Measurements from ENCODE around the gene PRKCE.
A peak's percentile ranks its signal among the peaks of the same experiment; 100 is the strongest.

Gene PRKCE

DNA sequence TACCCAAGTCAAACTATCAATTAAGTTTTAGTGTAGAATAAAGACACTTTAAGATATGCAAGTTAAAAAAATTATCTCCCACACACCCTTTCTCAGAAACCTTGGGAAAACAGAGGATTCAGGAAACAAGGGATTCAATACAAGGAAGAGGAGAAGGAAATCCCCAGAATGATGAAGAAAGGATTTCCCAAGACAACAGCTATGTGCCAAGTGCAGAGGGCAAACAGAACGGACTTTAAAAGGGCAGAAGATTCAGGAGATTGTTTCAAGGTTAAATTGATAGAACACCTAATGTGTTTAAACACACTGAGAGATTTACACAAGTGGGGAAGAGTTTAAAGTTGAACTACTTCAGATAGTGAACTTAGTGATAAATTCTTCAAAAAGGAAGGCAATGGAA is 574.3 kb downstream of the PRKCE start:
- no peak overlapping the region for H2BK5ac ChIP-seq (ENCODE audit: low read depth, low read length, poor library complexity, severe bottlenecking)
- peak overlapping the region in 1 of 2 experiments; percentile 67 for H3K4ac ChIP-seq (ENCODE audit: low read depth in 1 of 2, low read length in 2 of 2)
- H3K23ac ChIP-seq (ENCODE audit: low read length in 2 of 2) = no peak overlapping the region
- H3K36me3 ChIP-seq (ENCODE audit: control insufficient read depth in 1 of 2, insufficient read depth in 2 of 2, low read depth in 1 of 2, low read length in 2 of 2) = no peaks in the 10 kb centered on the region
- no peak overlapping the region for H2AFZ ChIP-seq (ENCODE audit: low read depth, low read length)
- H3K14ac ChIP-seq (ENCODE audit: low read length in 2 of 2) = no peak overlapping the region
- 90% methylated on average over 1 of the region's 1 CpG for WGBS
- H2BK15ac ChIP-seq (ENCODE audit: low read depth, poor library complexity, severe bottlenecking) = no peak overlapping the region
- H2BK12ac ChIP-seq (ENCODE audit: low read length in 2 of 2) = no peak overlapping the region
- peak overlapping the region; percentile 41 for H3K27ac ChIP-seq (ENCODE audit: low read length, poor library complexity, severe bottlenecking)
- H3K9me3 ChIP-seq (ENCODE audit: control insufficient read depth, low read length) = no peaks in the 10 kb centered on the region
- no peak overlapping the region for H3K18ac ChIP-seq (ENCODE audit: low read depth in 1 of 2, low read length in 2 of 2)
- no peak overlapping the region for H3K9ac ChIP-seq (ENCODE audit: low read length)
- no peak overlapping the region for H2AK5ac ChIP-seq (ENCODE audit: low read length, severe bottlenecking)
- no peak overlapping the region for H3K4me3 ChIP-seq (ENCODE audit: insufficient read depth in 1 of 2, low read depth in 1 of 2, low read length in 2 of 2)
- H2BK120ac ChIP-seq (ENCODE audit: low read depth, low read length) = no peak overlapping the region
- peaks cover 17% of the 10 kb centered on the region for H3K4me1 ChIP-seq (ENCODE audit: control insufficient read depth, insufficient read depth, low read depth, low read length)
- H3K4me2 ChIP-seq (ENCODE audit: low read length, poor library complexity, severe bottlenecking) = no peak overlapping the region
- no peak overlapping the region for H4K91ac ChIP-seq (ENCODE audit: low read length)
- H4K8ac ChIP-seq (ENCODE audit: low read length) = no peak overlapping the region
- H3K27me3 ChIP-seq (ENCODE audit: control insufficient read depth in 1 of 2, insufficient read depth in 1 of 2, low read length in 2 of 2) = no peaks in the 10 kb centered on the region
- peak; percentile 37 for DNase-seq
- H3K79me1 ChIP-seq (replicated peaks; ENCODE audit: low read length, poor library complexity, severe bottlenecking) = no peaks in the 10 kb centered on the region

DNA sequence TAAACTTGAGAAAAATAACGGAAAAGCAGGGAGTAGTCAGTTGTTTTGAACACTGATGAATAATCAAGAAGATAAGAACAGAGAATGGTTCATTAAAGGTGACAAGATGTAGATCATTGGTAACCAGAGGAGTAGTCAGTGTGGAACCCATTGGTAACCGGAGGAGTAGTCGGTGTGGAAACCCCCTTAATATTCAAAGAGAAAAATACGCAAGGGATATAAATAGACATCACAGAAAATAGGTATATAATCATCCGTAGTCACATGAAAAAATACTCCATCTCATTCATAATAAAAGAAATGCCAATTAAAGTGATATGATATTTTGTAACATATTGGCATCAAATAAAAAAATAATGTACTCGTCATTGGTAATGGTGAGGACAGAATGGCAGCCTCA is 575.1 kb downstream of the PRKCE start:
- H3K27me3 ChIP-seq (ENCODE audit: control insufficient read depth in 1 of 2, insufficient read depth in 1 of 2, low read length in 2 of 2) = no peaks in the 10 kb centered on the region
- no peak overlapping the region for H3K9ac ChIP-seq (ENCODE audit: low read length)
- no peak overlapping the region for H2AFZ ChIP-seq (ENCODE audit: low read depth, low read length)
- H3K4me1 ChIP-seq (ENCODE audit: control insufficient read depth, insufficient read depth, low read depth, low read length) = peaks cover 21% of the 10 kb centered on the region
- no peaks in the 10 kb centered on the region for H3K79me1 ChIP-seq (replicated peaks; ENCODE audit: low read length, poor library complexity, severe bottlenecking)
- H2BK12ac ChIP-seq (ENCODE audit: low read length in 2 of 2) = no peak overlapping the region
- H3K4me3 ChIP-seq (ENCODE audit: insufficient read depth in 1 of 2, low read depth in 1 of 2, low read length in 2 of 2) = no peak overlapping the region
- no peak overlapping the region for H3K4ac ChIP-seq (ENCODE audit: low read depth in 1 of 2, low read length in 2 of 2)
- no peak overlapping the region for H3K18ac ChIP-seq (ENCODE audit: low read depth in 1 of 2, low read length in 2 of 2)
- no peaks in the 10 kb centered on the region for H3K9me3 ChIP-seq (ENCODE audit: control insufficient read depth, low read length)
- no peak overlapping the region for H2AK5ac ChIP-seq (ENCODE audit: low read length, severe bottlenecking)
- H4K91ac ChIP-seq (ENCODE audit: low read length) = no peak overlapping the region
- DNase-seq = no peak
- H2BK5ac ChIP-seq (ENCODE audit: low read depth, low read length, poor library complexity, severe bottlenecking) = no peak overlapping the region
- no peak overlapping the region for H4K8ac ChIP-seq (ENCODE audit: low read length)
- no peaks in the 10 kb centered on the region for H3K36me3 ChIP-seq (ENCODE audit: control insufficient read depth in 1 of 2, insufficient read depth in 2 of 2, low read depth in 1 of 2, low read length in 2 of 2)
- H2BK15ac ChIP-seq (ENCODE audit: low read depth, poor library complexity, severe bottlenecking) = no peak overlapping the region
- no peak overlapping the region for H2BK120ac ChIP-seq (ENCODE audit: low read depth, low read length)
- WGBS = 95% methylated on average over 2 of the region's 6 CpGs
- no peak overlapping the region for H3K23ac ChIP-seq (ENCODE audit: low read length in 2 of 2)
- H3K27ac ChIP-seq (ENCODE audit: low read length, poor library complexity, severe bottlenecking) = no peak overlapping the region
- H3K4me2 ChIP-seq (ENCODE audit: low read length, poor library complexity, severe bottlenecking) = no peak overlapping the region
- no peak overlapping the region for H3K14ac ChIP-seq (ENCODE audit: low read length in 2 of 2)

DNA sequence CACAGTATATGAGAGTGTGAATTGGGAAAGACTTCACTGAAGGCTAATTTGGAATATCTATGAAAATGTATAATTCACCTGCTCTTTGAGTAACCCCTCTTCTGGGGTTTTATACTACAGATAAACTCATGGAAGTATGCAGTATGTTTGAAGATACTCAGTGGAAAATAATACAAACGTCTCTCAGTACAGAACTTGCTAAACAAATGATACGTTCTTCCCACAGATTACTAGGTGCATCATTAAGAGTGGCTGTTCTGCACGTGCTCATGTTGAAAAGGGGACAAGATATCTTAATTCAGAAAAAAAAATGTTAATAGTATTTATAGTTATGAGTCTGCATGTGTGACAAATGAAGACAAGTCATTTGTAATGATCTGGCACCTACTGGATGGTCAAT is 575.5 kb downstream of the PRKCE start:
- Histone ChIP-seq H4K8ac (ENCODE audit: low read length) (no peak overlapping the region), H3K9ac (ENCODE audit: low read length) (no peak overlapping the region), H2AK5ac (ENCODE audit: low read length, severe bottlenecking) (no peak overlapping the region), H3K36me3 (ENCODE audit: control insufficient read depth in 1 of 2, insufficient read depth in 2 of 2, low read depth in 1 of 2, low read length in 2 of 2) (no peaks in the 10 kb centered on the region), H3K18ac (ENCODE audit: low read depth in 1 of 2, low read length in 2 of 2) (no peak overlapping the region), H4K91ac (ENCODE audit: low read length) (no peak overlapping the region), H3K4me1 (ENCODE audit: control insufficient read depth, insufficient read depth, low read depth, low read length) (peaks cover 21% of the 10 kb centered on the region), H3K79me1 (replicated peaks; ENCODE audit: low read length, poor library complexity, severe bottlenecking) (no peaks in the 10 kb centered on the region), H3K9me3 (ENCODE audit: control insufficient read depth, low read length) (no peaks in the 10 kb centered on the region), H2BK12ac (ENCODE audit: low read length in 2 of 2) (no peak overlapping the region), H3K4me3 (ENCODE audit: insufficient read depth in 1 of 2, low read depth in 1 of 2, low read length in 2 of 2) (no peak overlapping the region), H2BK120ac (ENCODE audit: low read depth, low read length) (no peak overlapping the region), H3K14ac (ENCODE audit: low read length in 2 of 2) (no peak overlapping the region), H2AFZ (ENCODE audit: low read depth, low read length) (no peak overlapping the region), H2BK5ac (ENCODE audit: low read depth, low read length, poor library complexity, severe bottlenecking) (no peak overlapping the region), H3K4ac (ENCODE audit: low read depth in 1 of 2, low read length in 2 of 2) (no peak overlapping the region), H2BK15ac (ENCODE audit: low read depth, poor library complexity, severe bottlenecking) (no peak overlapping the region), H3K27ac (ENCODE audit: low read length, poor library complexity, severe bottlenecking) (no peak overlapping the region), H3K27me3 (ENCODE audit: control insufficient read depth in 1 of 2, insufficient read depth in 1 of 2, low read length in 2 of 2) (no peaks in the 10 kb centered on the region), H3K4me2 (ENCODE audit: low read length, poor library complexity, severe bottlenecking) (no peak overlapping the region), H3K23ac (ENCODE audit: low read length in 2 of 2) (no peak overlapping the region)
- DNase-seq = no peak
- WGBS = 80% methylated on average over 2 of the region's 3 CpGs

DNA sequence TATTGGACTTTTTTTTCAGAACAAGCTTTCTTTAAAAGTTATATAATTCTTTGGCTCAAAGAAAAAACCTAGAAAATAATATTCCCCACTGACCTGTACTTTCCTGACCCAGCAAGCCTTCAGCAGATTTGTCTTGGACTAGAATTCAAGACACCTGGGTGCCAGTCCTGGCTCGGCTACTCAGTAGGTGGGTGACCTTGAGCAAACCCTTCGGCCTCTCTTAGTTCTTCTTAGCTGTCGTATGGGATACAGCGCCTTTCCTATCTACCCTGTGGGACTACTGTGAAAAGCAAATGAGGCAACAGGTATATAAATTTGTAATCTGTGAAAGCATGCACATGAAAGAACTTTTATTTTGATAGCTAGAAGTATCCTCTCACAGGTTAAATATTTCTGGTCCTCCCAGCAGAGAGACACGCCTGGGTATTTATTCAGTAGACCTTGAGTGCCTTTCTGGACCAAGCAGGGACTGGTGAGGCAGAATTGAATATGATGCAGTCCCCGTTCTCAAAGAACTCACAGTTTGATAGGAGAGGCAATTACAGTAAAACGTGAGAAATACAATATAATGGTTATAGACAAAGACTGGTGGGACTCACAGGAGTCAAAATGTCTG is 576.3 kb downstream of the PRKCE start:
- Histone ChIP-seq H3K4me3 (ENCODE audit: insufficient read depth in 1 of 2, low read depth in 1 of 2, low read length in 2 of 2) (no peak overlapping the region), H3K9ac (ENCODE audit: low read length) (no peak overlapping the region), H3K27ac (ENCODE audit: low read length, poor library complexity, severe bottlenecking) (no peak overlapping the region), H3K36me3 (ENCODE audit: control insufficient read depth in 1 of 2, insufficient read depth in 2 of 2, low read depth in 1 of 2, low read length in 2 of 2) (no peaks in the 10 kb centered on the region), H3K27me3 (ENCODE audit: control insufficient read depth in 1 of 2, insufficient read depth in 1 of 2, low read length in 2 of 2) (no peaks in the 10 kb centered on the region), H3K9me3 (ENCODE audit: control insufficient read depth, low read length) (no peaks in the 10 kb centered on the region), H3K14ac (ENCODE audit: low read length in 2 of 2) (no peak overlapping the region), H2BK5ac (ENCODE audit: low read depth, low read length, poor library complexity, severe bottlenecking) (peak overlapping the region; percentile 77), H3K23ac (ENCODE audit: low read length in 2 of 2) (no peak overlapping the region), H3K79me1 (replicated peaks; ENCODE audit: low read length, poor library complexity, severe bottlenecking) (no peaks in the 10 kb centered on the region), H3K4ac (ENCODE audit: low read depth in 1 of 2, low read length in 2 of 2) (no peak overlapping the region), H4K8ac (ENCODE audit: low read length) (no peak overlapping the region), H2AK5ac (ENCODE audit: low read length, severe bottlenecking) (peak overlapping the region; percentile 43), H3K4me2 (ENCODE audit: low read length, poor library complexity, severe bottlenecking) (no peak overlapping the region), H3K18ac (ENCODE audit: low read depth in 1 of 2, low read length in 2 of 2) (no peak overlapping the region), H4K91ac (ENCODE audit: low read length) (no peak overlapping the region), H3K4me1 (ENCODE audit: control insufficient read depth, insufficient read depth, low read depth, low read length) (peaks cover 22% of the 10 kb centered on the region), H2BK15ac (ENCODE audit: low read depth, poor library complexity, severe bottlenecking) (no peak overlapping the region), H2BK12ac (ENCODE audit: low read length in 2 of 2) (peak overlapping the region in 1 of 2 experiments; percentile 80), H2BK120ac (ENCODE audit: low read depth, low read length) (no peak overlapping the region), H2AFZ (ENCODE audit: low read depth, low read length) (no peak overlapping the region)
- 91% methylated on average over 7 of the region's 7 CpGs for WGBS
- no peak for DNase-seq

All from mesenchymal stem cell (in vitro differentiated cells and primary cell).